ENCODE results near the gene HIRIP3. TPM values are rescaled to one million over a fixed set of nuclear protein-coding genes. Genes with fewer than 3 reads are reported as not detected.
A peak's percentile ranks its signal among the peaks of the same experiment; 100 is the strongest.
"Not testable (repeated sequence)": the region's sequence is repeated elsewhere in the genome, so short reads cannot be mapped to it uniquely, and the experiment has no call there.

HIRIP3 gene
- total RNA-seq, 1 donor: 4.7 TPM

GRCh38 chr16:29963021-29963743 lies 32.2 kb downstream of the HIRIP3 start:
- TF ChIP-seq CTCF (IDR thresholded peaks at IDR 0.05; ENCODE audit: insufficient read depth, low read depth, low read length): no peak
- H3K4me3 ChIP-seq (ENCODE audit: low read depth, low read length): peak overlapping the region; percentile 84
- DNase-seq (ENCODE audit: low read depth): no peak

- no peak for TF ChIP-seq CTCF (IDR thresholded peaks at IDR 0.05; ENCODE audit: insufficient read depth, low read depth, low read length)
- peak; percentile 69 for DNase-seq (ENCODE audit: low read depth)
- H3K4me3 ChIP-seq (ENCODE audit: low read depth, low read length): peak overlapping the region; percentile 84
Observed at GRCh38 chr16:29962344-29962994, 32.9 kb downstream of the HIRIP3 start.

- DNase-seq (ENCODE audit: low read depth): peak; percentile 89
- peak; percentile 48 for TF ChIP-seq CTCF (IDR thresholded peaks at IDR 0.05; ENCODE audit: insufficient read depth, low read depth, low read length)
- H3K4me3 ChIP-seq (ENCODE audit: low read depth, low read length): peak within 1 kb of the TSS; percentile 84
Observed at GRCh38 chr16:29961479-29962343, 33.7 kb downstream of the HIRIP3 start, which contains the start of gene TMEM219. TSS of gene TMEM219 (plus strand) at chr16:29962079. CDS start at chr16:29963144, 1,065 bp downstream.

DNA sequence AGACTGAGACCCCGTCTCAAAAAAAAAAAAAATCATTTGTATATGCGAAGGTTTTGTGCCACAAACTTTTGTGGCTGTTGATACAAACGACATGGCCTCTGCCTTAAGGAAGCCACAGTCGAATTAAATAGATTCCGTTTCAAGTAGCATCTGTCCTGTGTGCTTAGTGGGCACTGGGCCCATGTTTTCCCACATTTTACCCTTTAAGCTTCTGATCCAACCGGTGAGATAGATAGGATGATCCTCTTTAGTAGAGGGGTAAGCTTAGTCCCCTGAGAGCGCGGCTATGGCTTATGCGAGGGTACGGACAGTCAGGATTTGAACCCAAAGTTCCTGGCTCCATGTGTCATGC lies 34.3 kb downstream of the HIRIP3 start:
- no peak for TF ChIP-seq CTCF (IDR thresholded peaks at IDR 0.05; ENCODE audit: insufficient read depth, low read depth, low read length)
- H3K4me3 ChIP-seq (ENCODE audit: low read depth, low read length): peak overlapping the region; percentile 84
- no peak for DNase-seq (ENCODE audit: low read depth)

DNA sequence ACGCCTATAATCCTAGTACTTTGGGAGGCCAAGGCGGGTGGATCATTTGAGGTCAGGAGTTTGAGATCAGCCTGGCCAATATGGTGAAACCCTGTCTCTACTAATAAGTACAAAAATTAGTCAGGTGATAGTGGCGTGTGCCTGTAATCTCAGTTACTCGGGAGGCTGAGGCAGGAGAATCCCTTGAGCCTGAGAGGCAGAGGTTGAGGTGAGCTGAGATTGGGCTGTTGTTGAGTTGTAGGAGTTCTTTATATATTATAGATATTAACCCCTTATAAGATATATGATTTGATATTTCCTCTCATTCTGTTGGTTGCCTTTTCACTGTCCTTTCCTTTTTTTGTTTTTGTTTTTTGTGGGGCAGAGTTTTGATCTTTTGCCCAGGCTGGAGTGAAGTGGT lies 35.6 kb downstream of the HIRIP3 start:
- not testable (repeated sequence) for H3K4me3 ChIP-seq (ENCODE audit: low read depth, low read length); DNase-seq (ENCODE audit: low read depth)

DNA sequence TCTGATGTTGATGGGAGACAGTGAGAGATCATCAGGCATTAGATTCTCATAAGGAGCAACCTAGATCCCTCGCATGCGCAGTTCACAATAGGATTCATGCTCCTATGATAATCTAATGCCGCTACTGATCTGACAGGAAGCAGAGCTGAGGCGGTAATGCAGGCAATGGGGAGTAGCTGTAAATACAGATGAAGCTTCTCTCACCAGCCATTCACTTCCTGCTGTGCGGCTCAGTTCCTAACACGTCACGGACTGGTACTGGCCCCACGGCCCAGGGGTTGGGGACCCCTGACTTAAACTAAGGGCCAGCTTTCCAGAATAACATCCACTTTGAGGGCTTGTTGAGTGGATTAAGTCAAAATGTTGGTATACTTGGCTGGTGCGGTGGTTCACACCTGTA lies 36.1 kb downstream of the HIRIP3 start:
- no peak overlapping the region for H3K4me3 ChIP-seq (ENCODE audit: low read depth, low read length)
- no peak for DNase-seq (ENCODE audit: low read depth)
- no peak for TF ChIP-seq CTCF (IDR thresholded peaks at IDR 0.05; ENCODE audit: insufficient read depth, low read depth, low read length)

GRCh38 chr16:29958756-29959155 lies 36.7 kb downstream of the HIRIP3 start:
- no peak for DNase-seq (ENCODE audit: low read depth)
- no peak for TF ChIP-seq CTCF (IDR thresholded peaks at IDR 0.05; ENCODE audit: insufficient read depth, low read depth, low read length)

More at GRCh38 chr16:29958756-29959155, 36.7 kb downstream of the HIRIP3 start:
- H3K4me3 ChIP-seq (ENCODE audit: low read depth, low read length): no peak overlapping the region

Measured in fibroblast of villous mesenchyme (primary cell).